Gastroesophageal sphincter (tissue), 4 donors: ENCODE data around the gene SPATA2L. TPM values are rescaled to one million over a fixed set of nuclear protein-coding genes. Genes with fewer than 3 reads are reported as not detected.
A peak's percentile ranks its signal among the peaks of the same experiment; 100 is the strongest.
"Not testable (repeated sequence)": the region's sequence is repeated elsewhere in the genome, so short reads cannot be mapped to it uniquely, and the experiment has no call there.

ENCODE experiments used
- ATAC-seq: fragments of 150-250 bp; one replicate; pipeline ENCODE4 v1.9.1; 2016; ENCODE audit warnings: mild to moderate bottlenecking, moderate library complexity
- H3K27ac ChIP-seq, 4 donors: fragments of 200-600 bp; sonication (generic) in 3 of 4; 1 replicate in 3 of 4; 2 replicates in 1 of 4; pipeline ENCODE4 v1.5.1; 2016 to 2019
- H3K27me3 ChIP-seq: fragments of 200-600 bp; sonication (generic); one replicate; pipeline ENCODE4 v1.5.1; 2019
- H3K36me3 ChIP-seq, 2 donors: fragments of 200-600 bp; sonication (generic); one replicate each; pipeline ENCODE4 v1.5.1; 2019; ENCODE audit warnings: control low read depth in 1 of 2
- H3K4me1 ChIP-seq, 3 donors: fragments of 200-600 bp; sonication (generic); 1 replicate in 2 of 3; 2 replicates in 1 of 3; pipeline ENCODE4 v1.5.1; 2016 to 2019; ENCODE audit warnings: control low read depth in 2 of 3
- H3K4me3 ChIP-seq, 2 donors: fragments of 200-600 bp; sonication (generic); one replicate each; pipeline ENCODE4 v1.5.1; 2019; ENCODE audit warnings: mild to moderate bottlenecking in 1 of 2, moderate library complexity in 1 of 2
- H3K9me3 ChIP-seq, 3 donors: fragments of 200-600 bp; sonication (generic); one replicate each; pipeline ENCODE4 v1.5.1; 2017 to 2019; ENCODE audit warnings: control low read depth in 2 of 3
- CTCF ChIP-seq, 4 experiments: fragments of 200-600 bp in 2 of 4; fragments of 450-650 bp in 2 of 4; sonication (generic) in 1 of 4; IDR thresholded peaks; one replicate each; pipeline ENCODE4 v1.5.1; 2017 to 2019; ENCODE audit warnings: antibody characterized with exemption in 4 of 4, mild to moderate bottlenecking in 2 of 4, moderate library complexity in 2 of 4
- EP300 ChIP-seq: sonication (generic); formaldehyde crosslinking; IDR thresholded peaks from one replicate; pipeline ENCODE4 v1.6.1; 2017; ENCODE audit warnings: antibody characterized with exemption, mild to moderate bottlenecking
- POLR2A ChIP-seq, 2 donors: fragments of 450-650 bp; IDR thresholded peaks; one replicate each; pipeline ENCODE4 v1.6.1; 2017; ENCODE audit warnings: antibody characterized with exemption in 2 of 2, mild to moderate bottlenecking in 2 of 2, moderate library complexity in 1 of 2
- POLR2AphosphoS5 ChIP-seq: sonication (generic); formaldehyde crosslinking; IDR thresholded peaks from one replicate; pipeline ENCODE4 v1.6.1; 2017; ENCODE audit warnings: antibody characterized with exemption
- WGBS, 2 donors: methylation state at CpG; one replicate each; pipeline ENCODE4 v1.1.5; 2018; ENCODE audit warnings: low coverage in 1 of 2; 5-methylcytosine and 5-hydroxymethylcytosine counted together
- total RNA-seq, 4 donors: library from RNA; depleted of rRNA; stranded (reverse); fragments of >200 nt; gene quantifications; one replicate each; pipeline ENCODE4 v1.1.0, GENCODE V29; 2016

SPATA2L gene
- total RNA-seq, 4 donors from 2014 or later = 8.7 to 21.8 (median 13.2) TPM

GRCh38 chr16:89685916-89686315 is 15.6 kb downstream of the SPATA2L start:
- no CpG with 5 or more reads among the region's 1 CpG for WGBS, 2 donors
- H3K27me3 ChIP-seq = no peaks in the 10 kb centered on the region
- peak overlapping the region in 1 of 2 donors; percentile 90 for H3K4me3 ChIP-seq
- H3K9me3 ChIP-seq = no peaks in the 10 kb centered on the region
- peaks cover 0 to 9% of the 10 kb centered on the region in 2 donors for H3K36me3 ChIP-seq
- no peak for TF ChIP-seq EP300
- no peak for TF ChIP-seq CTCF (IDR thresholded peaks at IDR 0.05)
- TF ChIP-seq POLR2A (IDR thresholded peaks at IDR 0.05) = no peak
- TF ChIP-seq POLR2AphosphoS5 = no peak
- ATAC-seq = no peak
- H3K27ac ChIP-seq = no peak overlapping the region
- H3K4me1 ChIP-seq = peaks cover 3 to 23% (median 8%) of the 10 kb centered on the region in 3 donors

- TF ChIP-seq POLR2AphosphoS5 (no peak), POLR2A (IDR thresholded peaks at IDR 0.05) (no peak), CTCF (IDR thresholded peaks at IDR 0.05) (no peak), EP300 (no peak)
- 93 to 94% methylated on average over 2 of the region's 2 CpGs for WGBS, 2 donors
- no peaks in the 10 kb centered on the region for H3K27me3 ChIP-seq
- ATAC-seq = no peak
- no peaks in the 10 kb centered on the region for H3K36me3 ChIP-seq
- H3K27ac ChIP-seq = no peak overlapping the region
- H3K4me1 ChIP-seq = no peaks in the 10 kb centered on the region
- H3K4me3 ChIP-seq = no peak overlapping the region
- H3K9me3 ChIP-seq = no peaks in the 10 kb centered on the region
Observed at GRCh38 chr16:89678258-89678657, 23.2 kb downstream of the SPATA2L start.

GRCh38 chr16:89672177-89672941 is 29.1 kb downstream of the SPATA2L start:
- TF ChIP-seq CTCF (IDR thresholded peaks at IDR 0.05) = no peak
- no peak for TF ChIP-seq POLR2A (IDR thresholded peaks at IDR 0.05)
- no peak for TF ChIP-seq EP300
- TF ChIP-seq POLR2AphosphoS5 = no peak
- Histone ChIP-seq H3K9me3 (no peaks in the 10 kb centered on the region), H3K36me3 (no peaks in the 10 kb centered on the region), H3K4me3 (no peak overlapping the region), H3K27ac (no peak overlapping the region), H3K4me1 (no peaks in the 10 kb centered on the region), H3K27me3 (no peaks in the 10 kb centered on the region)
- 64 to 80% methylated on average over 2 to 14 of the region's 16 CpGs for WGBS, 2 donors
- ATAC-seq = no peak

GRCh38 chr16:89671565-89671964 is 29.9 kb downstream of the SPATA2L start:
- H3K36me3 ChIP-seq = not testable (repeated sequence)

GRCh38 chr16:89670496-89671431 is 30.7 kb downstream of the SPATA2L start:
- Histone ChIP-seq H3K27me3 (no peaks in the 10 kb centered on the region), H3K4me1 (no peaks in the 10 kb centered on the region), H3K9me3 (no peaks in the 10 kb centered on the region), H3K36me3 (no peaks in the 10 kb centered on the region), H3K27ac (no peak overlapping the region), H3K4me3 (no peak overlapping the region)
- no peak for ATAC-seq
- TF ChIP-seq POLR2AphosphoS5 = no peak
- no peak for TF ChIP-seq POLR2A (IDR thresholded peaks at IDR 0.05)
- TF ChIP-seq EP300 = no peak
- TF ChIP-seq CTCF (IDR thresholded peaks at IDR 0.05) = no peak
- WGBS, 2 donors = 65 to 67% methylated on average over 6 to 9 of the region's 10 CpGs

More at GRCh38 chr16:89671565-89671964, 29.9 kb downstream of the SPATA2L start:
- H3K27me3 ChIP-seq, H3K9me3 ChIP-seq, H3K27ac ChIP-seq, H3K4me1 ChIP-seq, ATAC-seq, H3K4me3 ChIP-seq: not testable (repeated sequence)
- 62 to 95% methylated on average over 3 to 4 of the region's 4 CpGs for WGBS, 2 donors
